ENCODE measurements around the gene SCN2B.

The SCN2B gene

GRCh38 chr11:118153516-118153915 is 22.9 kb downstream of the SCN2B start:
- no peak for FAIRE-seq
- DNase-seq (ENCODE audit: insufficient read length, low spot score): no peak
- TF ChIP-seq CTCF (IDR thresholded peaks at IDR 0.05; ENCODE audit: insufficient read depth, missing control alignments): no peak

- FAIRE-seq (no peak), DNase-seq (ENCODE audit: insufficient read length, low spot score) (peak; percentile 92)
- TF ChIP-seq CTCF (IDR thresholded peaks at IDR 0.05; ENCODE audit: insufficient read depth, missing control alignments): no peak
These were observed 23.6 kb downstream of the SCN2B start, which contains the start of gene SCN4B for GRCh38 chr11:118152552-118153471. SCN4B (minus strand) TSS chr11:118152823; CDS start chr11:118152673, 150 bp downstream.

- TF ChIP-seq CTCF (IDR thresholded peaks at IDR 0.05; ENCODE audit: insufficient read depth, missing control alignments): no peak
- FAIRE-seq (no peak), DNase-seq (ENCODE audit: insufficient read length, low spot score) (no peak)
These were observed 24.4 kb downstream of the SCN2B start for GRCh38 chr11:118152020-118152551.

- FAIRE-seq (no peak), DNase-seq (ENCODE audit: insufficient read length, low spot score) (no peak)
- TF ChIP-seq CTCF (IDR thresholded peaks at IDR 0.05; ENCODE audit: insufficient read depth, missing control alignments): no peak
These were observed 25.0 kb downstream of the SCN2B start for GRCh38 chr11:118151431-118151830.

GRCh38 chr11:118149493-118149892 is 26.9 kb downstream of the SCN2B start:
- FAIRE-seq: no peak
- DNase-seq (ENCODE audit: insufficient read length, low spot score): no peak
- TF ChIP-seq CTCF (IDR thresholded peaks at IDR 0.05; ENCODE audit: insufficient read depth, missing control alignments): no peak

- no peak for TF ChIP-seq CTCF (IDR thresholded peaks at IDR 0.05; ENCODE audit: insufficient read depth, missing control alignments)
- FAIRE-seq (no peak), DNase-seq (ENCODE audit: insufficient read length, low spot score) (no peak)
These were observed 27.6 kb downstream of the SCN2B start for GRCh38 chr11:118148856-118149255.

- DNase-seq (ENCODE audit: insufficient read length, low spot score) (no peak), FAIRE-seq (no peak)
- TF ChIP-seq CTCF (IDR thresholded peaks at IDR 0.05; ENCODE audit: insufficient read depth, missing control alignments): no peak
These were observed 28.2 kb downstream of the SCN2B start for GRCh38 chr11:118148240-118148639.
